IPS-15b (cell line): ENCODE data around the gene HDAC7.
A peak's percentile ranks its signal among the peaks of the same experiment; 100 is the strongest.

Experiments used
- H3K27me3 ChIP-seq: one replicate; pipeline ENCODE4 v1.6.1; 2013; ENCODE audit warnings: low read length; ENCODE audit not compliant: control insufficient read depth, insufficient read depth
- H3K36me3 ChIP-seq: one replicate; pipeline ENCODE4 v1.6.1; 2013; ENCODE audit warnings: low read length; ENCODE audit not compliant: control insufficient read depth, insufficient read depth
- H3K4me1 ChIP-seq: one replicate; pipeline ENCODE4 v1.6.1; 2013; ENCODE audit warnings: mild to moderate bottlenecking, low read length; ENCODE audit not compliant: control insufficient read depth, insufficient read depth
- H3K4me3 ChIP-seq: one replicate; pipeline ENCODE4 v1.5.1; 2013; ENCODE audit warnings: low read depth, low read length
- H3K9ac ChIP-seq: one replicate; pipeline ENCODE4 v1.6.1; 2013; ENCODE audit warnings: low read depth, mild to moderate bottlenecking, low read length
- H3K9me3 ChIP-seq: one replicate; pipeline ENCODE4 v1.6.1; 2013; ENCODE audit warnings: mild to moderate bottlenecking, low read length; ENCODE audit not compliant: control insufficient read depth, insufficient read depth

The HDAC7 gene

GRCh38 chr12:47741340-47741703 lies 78.4 kb downstream of the HDAC7 start:
- Histone ChIP-seq H3K27me3 (no peaks in the 10 kb centered on the region), H3K9me3 (no peaks in the 10 kb centered on the region), H3K9ac (no peak overlapping the region)

GRCh38 chr12:47740606-47741339 lies 78.9 kb downstream of the HDAC7 start:
- no peaks in the 10 kb centered on the region for H3K36me3 ChIP-seq
- no peak overlapping the region for H3K9ac ChIP-seq
- H3K27me3 ChIP-seq, result no peaks in the 10 kb centered on the region
- H3K9me3 ChIP-seq, result no peaks in the 10 kb centered on the region
- no peaks in the 10 kb centered on the region for H3K4me1 ChIP-seq
- no peak overlapping the region for H3K4me3 ChIP-seq

More at GRCh38 chr12:47741340-47741703, 78.4 kb downstream of the HDAC7 start:
- H3K4me3 ChIP-seq, result no peak overlapping the region
- H3K4me1 ChIP-seq, result no peaks in the 10 kb centered on the region
- H3K36me3 ChIP-seq, result no peaks in the 10 kb centered on the region

- Histone ChIP-seq H3K4me1 (peaks cover 5% of the 10 kb centered on the region), H3K36me3 (no peaks in the 10 kb centered on the region), H3K4me3 (no peak overlapping the region), H3K9ac (no peak overlapping the region), H3K9me3 (no peaks in the 10 kb centered on the region), H3K27me3 (no peaks in the 10 kb centered on the region)
These were observed 79.7 kb downstream of the HDAC7 start for GRCh38 chr12:47739979-47740378.

- H3K36me3 ChIP-seq, result no peaks in the 10 kb centered on the region
- no peak overlapping the region for H3K4me3 ChIP-seq
- H3K4me1 ChIP-seq, result peaks cover 10% of the 10 kb centered on the region
- H3K9me3 ChIP-seq, result no peaks in the 10 kb centered on the region
- H3K27me3 ChIP-seq, result no peaks in the 10 kb centered on the region
- H3K9ac ChIP-seq, result no peak overlapping the region
These were observed 80.4 kb downstream of the HDAC7 start for GRCh38 chr12:47739297-47739696.

GRCh38 chr12:47737936-47738594 lies 81.6 kb downstream of the HDAC7 start:
- no peaks in the 10 kb centered on the region for H3K36me3 ChIP-seq
- no peak overlapping the region for H3K9ac ChIP-seq
- no peaks in the 10 kb centered on the region for H3K27me3 ChIP-seq
- peaks cover 11% of the 10 kb centered on the region for H3K4me1 ChIP-seq
- H3K9me3 ChIP-seq, result no peaks in the 10 kb centered on the region
- no peak overlapping the region for H3K4me3 ChIP-seq

GRCh38 chr12:47736877-47737676 lies 82.6 kb downstream of the HDAC7 start:
- Histone ChIP-seq H3K36me3 (no peaks in the 10 kb centered on the region), H3K9ac (no peak overlapping the region), H3K4me3 (no peak overlapping the region), H3K27me3 (no peaks in the 10 kb centered on the region), H3K9me3 (no peaks in the 10 kb centered on the region), H3K4me1 (peaks cover 11% of the 10 kb centered on the region)

GRCh38 chr12:47736216-47736615 lies 83.5 kb downstream of the HDAC7 start:
- Histone ChIP-seq H3K4me1 (peaks cover 11% of the 10 kb centered on the region), H3K27me3 (no peaks in the 10 kb centered on the region), H3K36me3 (no peaks in the 10 kb centered on the region), H3K9me3 (no peaks in the 10 kb centered on the region), H3K4me3 (no peak overlapping the region), H3K9ac (no peak overlapping the region)

- H3K36me3 ChIP-seq, result no peaks in the 10 kb centered on the region
- peaks cover 11% of the 10 kb centered on the region for H3K4me1 ChIP-seq
- no peak overlapping the region for H3K9ac ChIP-seq
- H3K9me3 ChIP-seq, result no peaks in the 10 kb centered on the region
- H3K4me3 ChIP-seq, result no peak overlapping the region
- H3K27me3 ChIP-seq, result no peaks in the 10 kb centered on the region
These were observed 84.1 kb downstream of the HDAC7 start for GRCh38 chr12:47735649-47736048.

GRCh38 chr12:47734725-47735480 lies 84.8 kb downstream of the HDAC7 start:
- H3K27me3 ChIP-seq, result no peaks in the 10 kb centered on the region
- peak overlapping the region; percentile 22 for H3K4me3 ChIP-seq
- no peak overlapping the region for H3K9ac ChIP-seq
- no peaks in the 10 kb centered on the region for H3K36me3 ChIP-seq
- H3K9me3 ChIP-seq, result no peaks in the 10 kb centered on the region
- H3K4me1 ChIP-seq, result peaks cover 11% of the 10 kb centered on the region

- Histone ChIP-seq H3K4me3 (no peak overlapping the region), H3K27me3 (no peaks in the 10 kb centered on the region), H3K9ac (no peak overlapping the region), H3K36me3 (no peaks in the 10 kb centered on the region), H3K4me1 (peaks cover 11% of the 10 kb centered on the region), H3K9me3 (no peaks in the 10 kb centered on the region)
These were observed 86.6 kb downstream of the HDAC7 start for GRCh38 chr12:47733142-47733541.
